ENCODE measurements around the gene ADGRG2.
A peak's percentile ranks its signal among the peaks of the same experiment; 100 is the strongest.

Gene ADGRG2

DNA sequence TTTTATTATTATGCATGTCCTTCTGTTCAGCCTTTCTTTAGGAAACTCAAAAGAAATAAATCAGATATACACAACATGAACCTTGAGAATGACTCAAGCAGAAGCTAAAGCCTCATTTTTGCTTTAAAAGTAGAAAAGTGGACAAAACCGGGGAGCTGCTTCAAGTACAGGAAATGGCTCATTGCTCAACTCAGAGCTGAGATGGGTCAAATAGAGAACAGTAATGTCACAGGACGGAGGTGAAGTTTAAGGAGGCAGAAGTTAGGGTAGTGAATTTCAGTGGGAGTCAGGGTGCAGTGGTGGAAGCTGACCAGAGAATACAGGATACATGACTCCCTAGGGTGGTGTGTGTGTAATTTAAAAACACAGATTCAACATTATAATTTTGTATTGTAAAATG lies 160.6 kb downstream of the ADGRG2 start:
- Histone ChIP-seq H3K4me3 (replicated peaks; ENCODE audit: insufficient read depth, low read length) (no peak overlapping the region), H3K27ac (replicated peaks) (peak overlapping the region; percentile 50)
- peak in 1 of 2 experiments; percentile 70 for DNase-seq (ENCODE audit: low read depth in 1 of 2, low spot score in 1 of 2)

DNA sequence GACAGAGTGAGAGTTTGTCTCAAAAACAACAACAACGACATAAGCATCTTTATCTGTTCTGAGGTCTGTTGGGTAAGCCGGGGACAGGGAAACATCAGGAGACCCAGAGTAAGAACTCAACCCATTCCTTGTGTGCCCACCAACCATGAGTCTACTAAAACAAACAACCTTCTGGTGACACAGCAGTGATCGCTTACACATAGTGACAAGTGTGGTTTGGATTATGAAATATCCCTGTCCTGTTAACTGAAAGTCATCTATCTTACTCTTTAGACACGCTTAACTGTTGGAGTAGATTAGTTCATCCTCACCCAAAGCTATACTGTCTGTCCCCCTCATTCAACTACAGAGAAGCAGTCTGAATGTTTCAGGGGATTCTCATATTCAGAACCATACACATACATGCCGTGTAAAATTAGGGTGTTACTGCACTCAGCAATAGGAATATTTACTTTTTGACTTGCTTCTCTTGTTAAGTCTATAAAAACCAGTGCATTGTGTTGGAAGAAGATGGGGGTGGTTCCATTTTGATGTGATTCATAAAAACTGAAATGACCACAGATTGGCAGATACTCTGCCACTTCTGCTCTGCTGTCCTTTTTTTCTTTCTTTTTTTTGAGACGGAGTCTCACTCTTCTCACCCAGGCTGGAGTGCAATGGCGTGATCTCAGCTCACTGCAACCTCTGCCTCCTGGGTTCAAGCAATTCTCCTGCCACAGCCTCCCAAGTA lies 165.8 kb downstream of the ADGRG2 start:
- peak overlapping the region; percentile 76 for H3K27ac ChIP-seq (replicated peaks)
- TF ChIP-seq, protein P1, sequence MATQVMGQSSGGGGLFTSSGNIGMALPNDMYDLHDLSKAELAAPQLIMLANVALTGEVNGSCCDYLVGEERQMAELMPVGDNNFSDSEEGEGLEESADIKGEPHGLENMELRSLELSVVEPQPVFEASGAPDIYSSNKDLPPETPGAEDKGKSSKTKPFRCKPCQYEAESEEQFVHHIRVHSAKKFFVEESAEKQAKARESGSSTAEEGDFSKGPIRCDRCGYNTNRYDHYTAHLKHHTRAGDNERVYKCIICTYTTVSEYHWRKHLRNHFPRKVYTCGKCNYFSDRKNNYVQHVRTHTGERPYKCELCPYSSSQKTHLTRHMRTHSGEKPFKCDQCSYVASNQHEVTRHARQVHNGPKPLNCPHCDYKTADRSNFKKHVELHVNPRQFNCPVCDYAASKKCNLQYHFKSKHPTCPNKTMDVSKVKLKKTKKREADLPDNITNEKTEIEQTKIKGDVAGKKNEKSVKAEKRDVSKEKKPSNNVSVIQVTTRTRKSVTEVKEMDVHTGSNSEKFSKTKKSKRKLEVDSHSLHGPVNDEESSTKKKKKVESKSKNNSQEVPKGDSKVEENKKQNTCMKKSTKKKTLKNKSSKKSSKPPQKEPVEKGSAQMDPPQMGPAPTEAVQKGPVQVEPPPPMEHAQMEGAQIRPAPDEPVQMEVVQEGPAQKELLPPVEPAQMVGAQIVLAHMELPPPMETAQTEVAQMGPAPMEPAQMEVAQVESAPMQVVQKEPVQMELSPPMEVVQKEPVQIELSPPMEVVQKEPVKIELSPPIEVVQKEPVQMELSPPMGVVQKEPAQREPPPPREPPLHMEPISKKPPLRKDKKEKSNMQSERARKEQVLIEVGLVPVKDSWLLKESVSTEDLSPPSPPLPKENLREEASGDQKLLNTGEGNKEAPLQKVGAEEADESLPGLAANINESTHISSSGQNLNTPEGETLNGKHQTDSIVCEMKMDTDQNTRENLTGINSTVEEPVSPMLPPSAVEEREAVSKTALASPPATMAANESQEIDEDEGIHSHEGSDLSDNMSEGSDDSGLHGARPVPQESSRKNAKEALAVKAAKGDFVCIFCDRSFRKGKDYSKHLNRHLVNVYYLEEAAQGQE (IDR thresholded peaks at IDR 0.05; ENCODE audit: insufficient replicate concordance, low read depth) = no peak
- TF ChIP-seq GABPA (IDR thresholded peaks at IDR 0.05; ENCODE audit: low read depth) (no peak), POLR2AphosphoS5 (IDR thresholded peaks at IDR 0.05; ENCODE audit: low read depth) (no peak), SPI1 (IDR thresholded peaks at IDR 0.05; ENCODE audit: borderline replicate concordance, low read depth) (no peak)
- TF ChIP-seq, protein P2, sequence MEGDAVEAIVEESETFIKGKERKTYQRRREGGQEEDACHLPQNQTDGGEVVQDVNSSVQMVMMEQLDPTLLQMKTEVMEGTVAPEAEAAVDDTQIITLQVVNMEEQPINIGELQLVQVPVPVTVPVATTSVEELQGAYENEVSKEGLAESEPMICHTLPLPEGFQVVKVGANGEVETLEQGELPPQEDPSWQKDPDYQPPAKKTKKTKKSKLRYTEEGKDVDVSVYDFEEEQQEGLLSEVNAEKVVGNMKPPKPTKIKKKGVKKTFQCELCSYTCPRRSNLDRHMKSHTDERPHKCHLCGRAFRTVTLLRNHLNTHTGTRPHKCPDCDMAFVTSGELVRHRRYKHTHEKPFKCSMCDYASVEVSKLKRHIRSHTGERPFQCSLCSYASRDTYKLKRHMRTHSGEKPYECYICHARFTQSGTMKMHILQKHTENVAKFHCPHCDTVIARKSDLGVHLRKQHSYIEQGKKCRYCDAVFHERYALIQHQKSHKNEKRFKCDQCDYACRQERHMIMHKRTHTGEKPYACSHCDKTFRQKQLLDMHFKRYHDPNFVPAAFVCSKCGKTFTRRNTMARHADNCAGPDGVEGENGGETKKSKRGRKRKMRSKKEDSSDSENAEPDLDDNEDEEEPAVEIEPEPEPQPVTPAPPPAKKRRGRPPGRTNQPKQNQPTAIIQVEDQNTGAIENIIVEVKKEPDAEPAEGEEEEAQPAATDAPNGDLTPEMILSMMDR (IDR thresholded peaks at IDR 0.05; ENCODE audit: insufficient read depth, low read length) = no peak
- no peak overlapping the region for H3K4me3 ChIP-seq (replicated peaks; ENCODE audit: insufficient read depth, low read length)
- H3K27me3 ChIP-seq (ENCODE audit: insufficient read depth, poor library complexity, severe bottlenecking) = no peaks in the 10 kb centered on the region
- peak; percentile 38 to 60 for DNase-seq (ENCODE audit: low read depth in 1 of 2, low spot score in 1 of 2)

More for the DNA sequence above, 160.6 kb downstream of the ADGRG2 start:
- 0 out of 2 replicates have a peak, but pooled peaks have one; percentile 16 for TF ChIP-seq GABPA (IDR thresholded peaks at IDR 0.05; ENCODE audit: low read depth)
- TF ChIP-seq, protein P2 (IDR thresholded peaks at IDR 0.05; ENCODE audit: insufficient read depth, low read length) = no peak
- H3K27me3 ChIP-seq (ENCODE audit: insufficient read depth, poor library complexity, severe bottlenecking) = no peaks in the 10 kb centered on the region

DNA sequence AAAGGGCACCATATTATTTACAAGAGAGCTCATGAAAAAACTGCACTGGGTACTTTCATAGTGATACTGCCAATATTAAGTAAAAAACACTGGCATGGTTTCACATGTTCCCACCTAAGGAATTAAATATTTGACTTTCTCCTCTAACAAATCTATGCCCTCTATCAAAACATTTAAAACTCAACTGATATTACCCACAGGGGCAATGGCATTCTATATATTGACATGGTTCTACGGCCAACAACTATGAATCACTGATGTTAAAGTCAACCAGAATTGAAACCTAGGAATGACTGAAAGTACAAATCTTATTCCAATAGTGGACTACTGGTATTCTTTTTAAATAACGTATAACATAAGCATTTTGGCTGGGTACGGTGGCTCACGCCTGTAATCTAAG lies 166.6 kb downstream of the ADGRG2 start:
- H3K27ac ChIP-seq (replicated peaks) = peak overlapping the region; percentile 76
- no peak overlapping the region for H3K4me3 ChIP-seq (replicated peaks; ENCODE audit: insufficient read depth, low read length)
- no peak for DNase-seq (ENCODE audit: low read depth in 1 of 2, low spot score in 1 of 2)
- TF ChIP-seq, protein P2 (IDR thresholded peaks at IDR 0.05; ENCODE audit: insufficient read depth, low read length) = no peak
- no peak for TF ChIP-seq SPI1 (IDR thresholded peaks at IDR 0.05; ENCODE audit: borderline replicate concordance, low read depth)
- TF ChIP-seq, protein P1 (IDR thresholded peaks at IDR 0.05; ENCODE audit: insufficient replicate concordance, low read depth) = no peak
- TF ChIP-seq GABPA (IDR thresholded peaks at IDR 0.05; ENCODE audit: low read depth) = no peak
- TF ChIP-seq POLR2AphosphoS5 (IDR thresholded peaks at IDR 0.05; ENCODE audit: low read depth) = no peak
- no peaks in the 10 kb centered on the region for H3K27me3 ChIP-seq (ENCODE audit: insufficient read depth, poor library complexity, severe bottlenecking)
